SK-N-SH (cell line): ENCODE data around the gene SPTBN2. TPM values are rescaled to one million over a fixed set of nuclear protein-coding genes. Genes with fewer than 3 reads are reported as not detected.

Experiments
- CTCF ChIA-PET: fragments of 300-600, 350-600 bp; formaldehyde crosslinking; extraction: SDS; loops from one replicate; lab custom pipeline; 2021; lab: Yijun Ruan, JAX
- POLR2A ChIA-PET: fragments of 350-600 bp; sonication (Branson Sonifier 250); formaldehyde crosslinking; extraction: SDS; loops from one replicate; lab custom pipeline; 2020; ENCODE audit warnings: antibody characterized with exemption, inconsistent platforms; lab: Yijun Ruan, JAX
- DNase-seq: peaks from one replicate; pipeline ENCODE4 v3.0.0; 2012
- H2AFZ ChIP-seq: fragments of 200-600 bp; sonication (generic); 2 replicates; pipeline ENCODE4 v1.8.1; 2016; ENCODE audit warnings: antibody characterized with exemption, mild to moderate bottlenecking, low read depth
- H3F3A ChIP-seq: fragments of 200-600 bp; sonication (generic); replicated peaks from 2 replicates; pipeline ENCODE3; 2016; ENCODE audit warnings: antibody characterized with exemption, mild to moderate bottlenecking; ENCODE audit not compliant: insufficient read depth
- H3K27ac ChIP-seq, 2 experiments: fragments of 200-500 bp in 1 of 2; fragments of 200-600 bp in 1 of 2; sonication (Bioruptor generic) in 1 of 2; sonication (generic), shearing (Covaris generic) in 1 of 2; 2 replicates each; pipeline versions ENCODE4 v1.5.1 to v1.6.1; 2014 to 2016; ENCODE audit warnings: low read depth in 2 of 2, inconsistent platforms in 1 of 2, low read length in 1 of 2, mild to moderate bottlenecking in 1 of 2, mixed read lengths in 1 of 2
- H3K27me3 ChIP-seq: fragments of 200-600 bp; sonication (generic), shearing (Covaris generic); 2 replicates; pipeline ENCODE4 v1.6.1; 2016; ENCODE audit warnings: mixed run types; ENCODE audit not compliant: insufficient read depth
- H3K36me3 ChIP-seq, 2 experiments: fragments of 200-500 bp in 1 of 2; fragments of 200-600 bp in 1 of 2; sonication (Bioruptor generic) in 1 of 2; sonication (generic) in 1 of 2; replicated peaks in 1 of 2; 2 replicates each; pipeline versions ENCODE3 to v1.5.1; 2014 to 2016; ENCODE audit warnings: low read length in 1 of 2, mild to moderate bottlenecking in 1 of 2; ENCODE audit not compliant: insufficient read depth in 2 of 2, control insufficient read depth in 1 of 2
- H3K4me1 ChIP-seq, 2 experiments: fragments of 200-500 bp in 1 of 2; fragments of 200-600 bp in 1 of 2; sonication (Bioruptor generic) in 1 of 2; sonication (generic), shearing (Covaris generic) in 1 of 2; 2 replicates each; pipeline versions ENCODE4 v1.5.1 to v1.6.1; 2014 to 2016; ENCODE audit warnings: low read depth in 1 of 2, low read length in 1 of 2, mixed run types in 1 of 2; ENCODE audit not compliant: insufficient read depth in 2 of 2, control insufficient read depth in 1 of 2
- H3K4me2 ChIP-seq: fragments of 200-600 bp; sonication (generic), shearing (Covaris generic); 2 replicates; pipeline ENCODE4 v1.6.1; 2017; ENCODE audit warnings: mixed run types
- H3K4me3 ChIP-seq, 2 experiments: fragments of 200-500 bp in 1 of 2; fragments of 200-600 bp in 1 of 2; sonication (Bioruptor generic) in 1 of 2; sonication (generic), shearing (Covaris generic) in 1 of 2; 2 replicates each; pipeline versions ENCODE4 v1.5.1 to v1.8.1; 2014 to 2016; ENCODE audit warnings: low read depth in 2 of 2, inconsistent platforms in 1 of 2, low read length in 1 of 2, mild to moderate bottlenecking in 1 of 2, mixed read lengths in 1 of 2, moderate library complexity in 1 of 2
- H3K79me2 ChIP-seq: fragments of 200-600 bp; sonication (generic); 2 replicates; pipeline ENCODE4 v1.8.1; 2017; ENCODE audit warnings: mild to moderate bottlenecking; ENCODE audit not compliant: insufficient read depth
- H3K9ac ChIP-seq: fragments of 200-600 bp; sonication (generic); 2 replicates; pipeline ENCODE4 v1.6.1; 2017; ENCODE audit warnings: mixed run types
- H3K9me2 ChIP-seq: fragments of 200-600 bp; sonication (generic); 2 replicates; pipeline ENCODE4 v1.6.1; 2017; ENCODE audit warnings: mixed run types
- H3K9me3 ChIP-seq: fragments of 200-600 bp; sonication (generic); 2 replicates; pipeline ENCODE4 v1.6.1; 2017; ENCODE audit warnings: mixed run types, mild to moderate bottlenecking, moderate library complexity
- H4K20me1 ChIP-seq: fragments of 200-600 bp; sonication (generic); 2 replicates; pipeline ENCODE4 v1.6.1; 2017; ENCODE audit warnings: mild to moderate bottlenecking, mixed run types; ENCODE audit not compliant: insufficient read depth
- ELF1 ChIP-seq: IDR thresholded peaks from 2 replicates; pipeline ENCODE4 v1.4.0; 2012
- EP300 ChIP-seq, 2 experiments: IDR thresholded peaks; 2 replicates each; pipeline versions ENCODE4 v1.4.0 to v1.6.1; 2012; ENCODE audit warnings: borderline replicate concordance in 1 of 2, low read depth in 1 of 2, low read length in 1 of 2
- EZH2phosphoT487 ChIP-seq: fragments of 200-600 bp; sonication (generic); IDR thresholded peaks from 2 replicates; pipeline ENCODE4 v1.6.1; 2017; ENCODE audit warnings: low read depth, mixed run types, mild to moderate bottlenecking, antibody characterized with exemption, moderate library complexity, borderline replicate concordance
- FOSL2 ChIP-seq: IDR thresholded peaks from 2 replicates; pipeline ENCODE4 v1.4.0; 2012; ENCODE audit warnings: low read depth, mild to moderate bottlenecking, moderate library complexity, borderline replicate concordance
- FOXJ3 ChIP-seq: sonication (generic); formaldehyde crosslinking; IDR thresholded peaks from 2 replicates; pipeline ENCODE4 v1.5.1; 2020; ENCODE audit warnings: mild to moderate bottlenecking, missing genetic modification reagents
- FOXM1 ChIP-seq: IDR thresholded peaks from 2 replicates; pipeline ENCODE4 v1.4.0; 2012; ENCODE audit warnings: low read depth, mild to moderate bottlenecking
- GABPA ChIP-seq: IDR thresholded peaks from 2 replicates; pipeline ENCODE4 v1.4.0; 2012; ENCODE audit warnings: low read depth, mild to moderate bottlenecking
- GATA2 ChIP-seq: sonication (generic); formaldehyde crosslinking; IDR thresholded peaks from 2 replicates; pipeline ENCODE4 v1.5.0; 2020; ENCODE audit warnings: mild to moderate bottlenecking, missing genetic modification reagents
- JUND ChIP-seq: IDR thresholded peaks from 2 replicates; pipeline ENCODE4 v1.4.0; 2012
- MEF2A ChIP-seq: IDR thresholded peaks from 2 replicates; pipeline ENCODE4 v1.4.0; 2012; ENCODE audit warnings: low read depth, borderline replicate concordance
- MXI1 ChIP-seq: IDR thresholded peaks from 2 replicates; pipeline ENCODE4 v1.6.1; 2012; ENCODE audit warnings: mild to moderate bottlenecking, low read depth, low read length, improper control_type of control experiment
- NFIC ChIP-seq: IDR thresholded peaks from 2 replicates; pipeline ENCODE4 v1.4.0; 2012; ENCODE audit warnings: borderline replicate concordance
- NRF1 ChIP-seq: IDR thresholded peaks from 2 replicates; pipeline ENCODE4 v1.6.1; 2012; ENCODE audit warnings: low read depth, mild to moderate bottlenecking, low read length
- POLR2AphosphoS5 ChIP-seq: IDR thresholded peaks from 2 replicates; pipeline ENCODE4 v1.6.1; 2012; ENCODE audit warnings: low read depth, low read length
- RAD21 ChIP-seq: IDR thresholded peaks from 2 replicates; pipeline ENCODE4 v1.6.1; 2012; ENCODE audit warnings: mild to moderate bottlenecking, low read length
- RCOR1 ChIP-seq: fragments of 150-350 bp; IDR thresholded peaks from 2 replicates; pipeline ENCODE4 v1.6.1; 2017; ENCODE audit warnings: antibody characterized with exemption, low read length
- RFX5 ChIP-seq: IDR thresholded peaks from 2 replicates; pipeline ENCODE4 v1.6.1; 2012; ENCODE audit warnings: mild to moderate bottlenecking, improper control_type of control experiment, low read length
- RXRA ChIP-seq: IDR thresholded peaks from 2 replicates; pipeline ENCODE4 v1.4.0; 2012; ENCODE audit warnings: low read depth, mild to moderate bottlenecking, borderline replicate concordance
- SIN3A ChIP-seq: IDR thresholded peaks from 2 replicates; pipeline ENCODE4 v1.6.1; 2012; ENCODE audit warnings: low read depth, mild to moderate bottlenecking, low read length, moderate library complexity, borderline replicate concordance
- SMC3 ChIP-seq: IDR thresholded peaks from 2 replicates; pipeline ENCODE4 v1.6.1; 2012; ENCODE audit warnings: low read depth, low read length, improper control_type of control experiment
- TEAD4 ChIP-seq: IDR thresholded peaks from 2 replicates; pipeline ENCODE4 v1.4.0; 2012; ENCODE audit warnings: mild to moderate bottlenecking, borderline replicate concordance; ENCODE audit not compliant: insufficient read depth
- ZBTB33 ChIP-seq: IDR thresholded peaks from 2 replicates; pipeline ENCODE4 v1.4.0; 2012; ENCODE audit warnings: low read depth, borderline replicate concordance
- WGBS: methylation state at CpG from one replicate; pipeline ENCODE4 v1.1.6; 2017; ENCODE audit warnings: low lambda C conversion rate; 5-methylcytosine and 5-hydroxymethylcytosine counted together
- polyA plus RNA-seq, 3 experiments: library from polyadenylated mRNA; depleted of rRNA; stranded (reverse); fragments of >200 nt; gene quantifications; 2 replicates each; pipeline ENCODE4 v1.2.3, GENCODE V29; 2012
- TF ChIP-seq, protein P1 (sequence below): IDR thresholded peaks from 2 replicates; pipeline ENCODE4 v1.6.1; 2012; ENCODE audit warnings: mild to moderate bottlenecking, low read depth, low read length, moderate library complexity
- TF ChIP-seq, protein P2 (sequence below): IDR thresholded peaks from 2 replicates; pipeline ENCODE4 v1.4.0; 2012; ENCODE audit warnings: low read depth

The SPTBN2 gene
- polyA plus RNA-seq, 1 of the 3 experiments (the other 2 are of a cell fraction): 19.7 TPM

- TF ChIP-seq ZBTB33: no peak
- TF ChIP-seq TEAD4: no peak
- no peak for TF ChIP-seq GABPA
- TF ChIP-seq MXI1: no peak
- no peak for TF ChIP-seq GATA2 (CRISPR knock-in tag)
- no peak for TF ChIP-seq SIN3A
- TF ChIP-seq RFX5: no peak
- no peak for TF ChIP-seq ELF1
- no peak for TF ChIP-seq POLR2AphosphoS5
- no peak for TF ChIP-seq FOXM1
- no peak for TF ChIP-seq MEF2A
- no peak for TF ChIP-seq EP300 (IDR thresholded peaks at IDR 0.05; ENCODE audit: borderline replicate concordance in 1 of 2, low read depth in 1 of 2, low read length in 1 of 2)
- no peaks in the 10 kb centered on the region for H4K20me1 ChIP-seq
- no peaks in the 10 kb centered on the region for H3K27me3 ChIP-seq
- H3K4me1 ChIP-seq: no peaks in the 10 kb centered on the region
- no peaks in the 10 kb centered on the region for H3K9me2 ChIP-seq
- H2AFZ ChIP-seq: no peak overlapping the region
- no peak overlapping the region for H3K4me3 ChIP-seq
- no peaks in the 10 kb centered on the region for H3F3A ChIP-seq
- H3K36me3 ChIP-seq: peaks cover 4 to 33% of the 10 kb centered on the region in 2 experiments
- no peak overlapping the region for H3K27ac ChIP-seq
- no peaks in the 10 kb centered on the region for H3K9me3 ChIP-seq
- no peak for DNase-seq
- H3K4me2 ChIP-seq: no peak overlapping the region
- no peak overlapping the region for H3K9ac ChIP-seq
- H3K79me2 ChIP-seq: no peaks in the 10 kb centered on the region
- ChIA-PET CTCF (interaction anchor here (0.6 to 1.7 kb wide), 5 partner anchors 10 to 176 kb away, joined by 3 to 6 read pairs (median 3); no protein-coding TSS in a partner anchor), POLR2A (no interaction called here)
- 92% methylated on average over 8 of the region's 10 CpGs for WGBS
Observed at GRCh38 chr11:66701432-66702240, 27.4 kb downstream of the SPTBN2 start.

DNA sequence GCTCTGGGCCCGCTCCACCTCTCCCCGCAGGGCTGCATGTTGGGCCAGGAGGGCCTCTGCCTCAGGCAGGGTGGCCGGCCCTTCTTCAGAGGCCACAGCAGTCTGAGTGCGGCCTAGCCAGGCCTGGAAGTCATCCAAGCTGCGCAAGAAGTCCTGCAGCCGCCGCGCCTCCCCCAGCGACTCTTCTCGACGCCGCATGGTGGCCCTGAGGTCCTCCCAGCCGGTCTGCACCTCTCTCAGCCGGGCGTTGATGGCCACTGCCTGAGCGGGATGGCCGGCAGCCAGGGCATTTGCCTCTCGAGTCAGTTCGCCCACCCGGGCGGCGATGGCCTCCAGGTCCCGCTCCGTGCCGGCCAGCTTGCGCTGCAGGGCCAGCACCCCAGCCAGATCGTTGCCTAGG, 28.3 kb downstream of the SPTBN2 start:
- DNase-seq: no peak
- Histone ChIP-seq H3K4me1 (no peaks in the 10 kb centered on the region), H3K9ac (no peak overlapping the region), H3K9me3 (no peaks in the 10 kb centered on the region), H3K4me3 (no peak overlapping the region), H2AFZ (no peak overlapping the region), H3K27me3 (no peaks in the 10 kb centered on the region), H3K9me2 (no peaks in the 10 kb centered on the region), H3K4me2 (no peak overlapping the region), H3K36me3 (peaks cover 4 to 40% of the 10 kb centered on the region in 2 experiments), H3F3A (no peaks in the 10 kb centered on the region), H3K27ac (no peak overlapping the region), H4K20me1 (no peaks in the 10 kb centered on the region), H3K79me2 (no peaks in the 10 kb centered on the region)
- 98% methylated on average over 19 of the region's 27 CpGs for WGBS
- ChIA-PET POLR2A (no interaction called here), CTCF (interaction anchor here (0.6 to 1.7 kb wide), 3 partner anchors 11 to 134 kb away, joined by 3 to 4 read pairs (median 3); no protein-coding TSS in a partner anchor)
- no peak for TF ChIP-seq RCOR1
- TF ChIP-seq NRF1: no peak
- TF ChIP-seq, protein P1, sequence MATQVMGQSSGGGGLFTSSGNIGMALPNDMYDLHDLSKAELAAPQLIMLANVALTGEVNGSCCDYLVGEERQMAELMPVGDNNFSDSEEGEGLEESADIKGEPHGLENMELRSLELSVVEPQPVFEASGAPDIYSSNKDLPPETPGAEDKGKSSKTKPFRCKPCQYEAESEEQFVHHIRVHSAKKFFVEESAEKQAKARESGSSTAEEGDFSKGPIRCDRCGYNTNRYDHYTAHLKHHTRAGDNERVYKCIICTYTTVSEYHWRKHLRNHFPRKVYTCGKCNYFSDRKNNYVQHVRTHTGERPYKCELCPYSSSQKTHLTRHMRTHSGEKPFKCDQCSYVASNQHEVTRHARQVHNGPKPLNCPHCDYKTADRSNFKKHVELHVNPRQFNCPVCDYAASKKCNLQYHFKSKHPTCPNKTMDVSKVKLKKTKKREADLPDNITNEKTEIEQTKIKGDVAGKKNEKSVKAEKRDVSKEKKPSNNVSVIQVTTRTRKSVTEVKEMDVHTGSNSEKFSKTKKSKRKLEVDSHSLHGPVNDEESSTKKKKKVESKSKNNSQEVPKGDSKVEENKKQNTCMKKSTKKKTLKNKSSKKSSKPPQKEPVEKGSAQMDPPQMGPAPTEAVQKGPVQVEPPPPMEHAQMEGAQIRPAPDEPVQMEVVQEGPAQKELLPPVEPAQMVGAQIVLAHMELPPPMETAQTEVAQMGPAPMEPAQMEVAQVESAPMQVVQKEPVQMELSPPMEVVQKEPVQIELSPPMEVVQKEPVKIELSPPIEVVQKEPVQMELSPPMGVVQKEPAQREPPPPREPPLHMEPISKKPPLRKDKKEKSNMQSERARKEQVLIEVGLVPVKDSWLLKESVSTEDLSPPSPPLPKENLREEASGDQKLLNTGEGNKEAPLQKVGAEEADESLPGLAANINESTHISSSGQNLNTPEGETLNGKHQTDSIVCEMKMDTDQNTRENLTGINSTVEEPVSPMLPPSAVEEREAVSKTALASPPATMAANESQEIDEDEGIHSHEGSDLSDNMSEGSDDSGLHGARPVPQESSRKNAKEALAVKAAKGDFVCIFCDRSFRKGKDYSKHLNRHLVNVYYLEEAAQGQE: no peak
- TF ChIP-seq JUND: no peak
- no peak for TF ChIP-seq RXRA
- TF ChIP-seq SMC3: no peak
- no peak for TF ChIP-seq GATA2 (CRISPR knock-in tag)
- no peak for TF ChIP-seq RFX5
- no peak for TF ChIP-seq FOSL2
- TF ChIP-seq, protein P2, sequence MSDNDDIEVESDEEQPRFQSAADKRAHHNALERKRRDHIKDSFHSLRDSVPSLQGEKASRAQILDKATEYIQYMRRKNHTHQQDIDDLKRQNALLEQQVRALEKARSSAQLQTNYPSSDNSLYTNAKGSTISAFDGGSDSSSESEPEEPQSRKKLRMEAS: no peak
- no peak for TF ChIP-seq FOXJ3 (CRISPR knock-in tag)
- TF ChIP-seq ELF1: no peak
- no peak for TF ChIP-seq POLR2AphosphoS5
- TF ChIP-seq NFIC: no peak
- TF ChIP-seq EZH2phosphoT487: no peak
- no peak for TF ChIP-seq RAD21
